ENCODE measurements around the gene GPR42. TPM values are rescaled to one million over a fixed set of nuclear protein-coding genes. Genes with fewer than 3 reads are reported as not detected.
"Not testable (repeated sequence)": the region's sequence is repeated elsewhere in the genome, so short reads cannot be mapped to it uniquely, and the experiment has no call there.

The GPR42 gene
- total RNA-seq, 1 donor from 2014 or later: not detected

DNA sequence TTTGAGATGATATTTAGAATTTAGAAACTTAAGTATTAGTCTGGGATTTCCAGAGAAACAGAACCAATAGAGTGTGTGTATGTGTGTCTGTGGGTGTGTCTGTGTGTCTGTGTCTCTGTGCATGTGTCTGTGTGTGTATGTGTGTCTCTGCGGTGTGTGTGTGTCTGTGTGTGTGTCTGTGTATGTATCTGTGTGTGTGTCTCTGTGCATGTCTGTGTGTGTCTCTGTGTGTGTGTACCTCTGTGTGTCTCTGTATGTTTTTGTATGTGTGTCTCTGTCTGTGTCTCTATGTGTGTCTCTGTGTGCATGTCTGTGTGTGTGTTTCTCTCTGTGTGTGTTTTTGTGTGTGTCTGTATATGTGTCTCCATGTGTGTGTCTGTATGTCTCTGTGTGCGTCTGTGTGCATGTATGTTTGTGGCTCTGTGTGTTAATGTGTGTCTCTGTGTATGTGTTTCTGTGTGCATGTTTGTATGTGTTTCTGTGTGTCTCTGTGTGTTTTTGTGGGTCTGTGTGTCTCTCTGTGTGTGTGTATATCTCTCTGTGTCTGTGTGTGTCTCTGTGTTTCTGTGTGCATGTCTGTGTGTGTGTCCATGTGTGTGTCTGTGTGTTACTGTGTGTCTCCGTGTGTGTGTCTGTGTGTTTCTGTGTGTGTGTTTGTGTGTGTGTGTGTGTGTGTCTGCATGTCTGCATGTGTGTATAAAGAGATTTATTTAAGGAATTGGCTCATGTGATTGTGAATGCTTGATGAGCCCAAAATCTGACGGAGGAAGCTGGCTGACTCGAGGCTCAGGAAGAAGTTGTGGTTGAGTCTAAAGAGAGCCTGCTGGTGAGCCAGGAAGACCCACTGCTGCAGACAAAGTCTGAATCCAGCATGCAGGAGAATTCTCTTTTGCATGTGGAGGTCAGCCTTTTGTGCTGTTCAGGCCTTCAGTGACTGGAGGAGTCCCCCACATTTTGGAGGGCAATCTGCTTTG is 22.2 kb downstream of the GPR42 start:
- no peak for DNase-seq (ENCODE audit: low spot score)

DNA sequence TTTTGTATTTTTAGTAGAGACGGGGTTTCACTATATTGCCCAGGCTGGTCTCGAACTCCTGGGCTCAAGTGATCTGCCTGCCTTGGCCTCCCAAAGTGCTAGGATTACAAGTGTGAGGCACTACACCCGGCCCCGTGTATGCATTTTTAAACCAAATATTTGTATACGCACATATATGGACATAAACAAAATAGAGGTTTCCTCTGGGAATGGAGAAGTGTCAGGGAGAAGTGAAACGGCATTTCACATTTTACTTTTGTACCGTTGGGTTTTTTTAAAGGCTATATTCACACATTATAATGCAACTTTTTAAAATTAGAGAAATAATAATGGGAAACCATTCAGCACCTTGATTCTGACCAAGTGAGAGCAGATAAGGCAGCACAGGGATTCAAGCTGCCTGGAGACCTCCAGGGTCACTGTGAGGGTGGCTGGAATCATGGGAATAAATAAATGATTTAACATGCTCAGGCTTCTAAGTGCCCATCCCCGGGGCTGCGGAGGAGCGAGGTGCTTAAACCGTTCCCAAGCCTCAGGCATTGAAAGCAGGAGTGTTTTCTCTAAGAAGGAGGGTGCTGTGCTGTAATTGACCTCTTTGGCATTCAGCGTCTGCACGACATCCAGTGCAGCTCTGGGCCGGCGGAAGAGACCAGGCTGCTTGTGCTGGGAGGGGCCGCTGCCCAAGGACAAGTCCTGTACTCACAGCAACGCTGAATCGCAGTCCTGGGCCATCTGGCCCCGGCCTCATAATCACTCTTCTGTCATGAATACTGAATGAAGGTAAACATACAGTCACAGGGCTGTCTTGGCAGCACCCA is 24.7 kb downstream of the GPR42 start:
- DNase-seq (ENCODE audit: low spot score): no peak

DNA sequence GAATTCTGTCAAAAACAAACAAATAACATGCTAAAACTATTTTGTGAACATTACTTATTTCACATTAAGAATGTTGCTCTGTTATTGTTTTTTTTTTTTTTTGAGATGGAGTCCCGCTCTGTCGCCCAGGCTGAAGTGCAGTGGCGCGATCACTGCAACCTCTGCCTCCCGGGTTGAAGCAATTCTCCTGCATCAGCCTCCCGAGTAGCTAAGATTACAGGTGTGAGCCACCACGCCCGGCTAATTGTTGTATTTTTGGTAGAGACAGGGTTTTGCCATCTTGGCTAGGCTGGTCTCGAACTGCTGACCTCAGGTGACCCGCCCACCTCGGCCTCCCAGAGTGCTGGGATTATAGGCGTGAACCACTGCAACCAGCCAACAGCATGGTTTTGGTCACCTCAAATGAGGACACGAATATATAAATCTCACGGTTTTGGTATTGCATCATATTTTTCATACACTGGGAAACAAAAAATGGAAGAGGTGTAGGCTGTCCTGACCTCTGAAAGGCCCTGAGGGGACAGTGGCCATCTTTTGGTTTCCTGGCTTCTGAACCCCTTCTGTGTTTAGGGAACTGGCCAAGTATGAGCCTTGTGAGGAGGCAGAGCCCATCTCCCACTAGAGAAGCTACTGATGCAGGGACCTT is 25.5 kb downstream of the GPR42 start:
- no peak for DNase-seq (ENCODE audit: low spot score)

DNA sequence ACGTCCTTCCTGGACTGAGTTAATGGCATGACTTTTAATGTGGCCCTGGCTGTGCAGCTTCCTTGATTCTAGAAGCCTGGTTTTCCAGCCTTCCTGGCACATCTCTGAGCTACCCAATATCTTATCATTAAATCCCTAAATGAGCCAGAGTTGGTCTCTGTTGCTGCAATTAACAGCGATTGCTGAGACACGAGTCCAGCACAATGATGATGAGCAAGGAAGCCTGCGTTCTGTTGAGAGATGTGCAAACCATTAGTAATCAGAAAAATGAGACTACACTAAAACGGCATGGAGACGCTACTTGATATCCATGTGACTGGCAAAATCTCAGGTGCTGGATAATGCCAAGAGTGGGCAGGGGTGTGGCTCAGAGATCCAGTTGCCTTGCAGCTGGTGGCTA is 26.2 kb downstream of the GPR42 start:
- DNase-seq (ENCODE audit: low spot score): no peak

DNA sequence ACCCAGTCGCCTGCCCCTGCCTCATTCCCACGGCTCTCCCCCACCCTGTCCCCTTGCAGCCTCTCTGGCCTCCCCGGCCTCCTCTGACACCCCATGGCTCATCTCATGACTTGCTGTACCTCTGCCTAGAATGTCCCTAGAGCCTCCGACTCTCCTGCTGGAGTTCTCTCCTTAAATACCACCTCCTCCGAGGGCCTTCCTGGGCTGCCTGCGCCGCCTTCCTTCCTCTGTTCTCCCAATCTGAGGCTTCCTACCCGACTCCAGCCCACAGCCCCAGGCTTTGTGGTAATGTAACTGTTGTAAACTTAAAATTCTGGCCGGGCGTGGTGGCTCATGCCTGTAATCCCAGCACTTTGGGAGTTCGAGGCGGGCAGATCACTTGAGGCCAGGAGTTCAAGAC is 27.7 kb downstream of the GPR42 start:
- no peak for DNase-seq (ENCODE audit: low spot score)

DNA sequence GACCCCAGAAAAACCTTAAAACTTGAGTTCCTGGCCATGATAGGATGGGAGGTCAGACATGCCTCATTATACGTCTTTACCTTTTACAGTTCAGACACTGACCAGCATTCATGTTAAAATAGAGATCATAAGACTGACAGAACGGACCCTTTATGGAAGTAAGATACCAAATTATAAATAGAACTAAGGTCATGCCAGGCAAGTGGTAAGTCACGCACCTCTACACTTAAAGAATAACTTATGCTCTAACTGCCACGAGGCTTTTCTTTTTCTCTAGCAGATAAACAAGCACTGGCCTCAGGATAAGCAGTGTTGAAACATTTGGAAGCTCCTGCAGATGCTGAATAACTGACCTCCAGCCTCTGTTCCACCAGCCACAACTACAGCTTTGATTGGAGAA is 28.4 kb downstream of the GPR42 start:
- no peak for DNase-seq (ENCODE audit: low spot score)

DNA sequence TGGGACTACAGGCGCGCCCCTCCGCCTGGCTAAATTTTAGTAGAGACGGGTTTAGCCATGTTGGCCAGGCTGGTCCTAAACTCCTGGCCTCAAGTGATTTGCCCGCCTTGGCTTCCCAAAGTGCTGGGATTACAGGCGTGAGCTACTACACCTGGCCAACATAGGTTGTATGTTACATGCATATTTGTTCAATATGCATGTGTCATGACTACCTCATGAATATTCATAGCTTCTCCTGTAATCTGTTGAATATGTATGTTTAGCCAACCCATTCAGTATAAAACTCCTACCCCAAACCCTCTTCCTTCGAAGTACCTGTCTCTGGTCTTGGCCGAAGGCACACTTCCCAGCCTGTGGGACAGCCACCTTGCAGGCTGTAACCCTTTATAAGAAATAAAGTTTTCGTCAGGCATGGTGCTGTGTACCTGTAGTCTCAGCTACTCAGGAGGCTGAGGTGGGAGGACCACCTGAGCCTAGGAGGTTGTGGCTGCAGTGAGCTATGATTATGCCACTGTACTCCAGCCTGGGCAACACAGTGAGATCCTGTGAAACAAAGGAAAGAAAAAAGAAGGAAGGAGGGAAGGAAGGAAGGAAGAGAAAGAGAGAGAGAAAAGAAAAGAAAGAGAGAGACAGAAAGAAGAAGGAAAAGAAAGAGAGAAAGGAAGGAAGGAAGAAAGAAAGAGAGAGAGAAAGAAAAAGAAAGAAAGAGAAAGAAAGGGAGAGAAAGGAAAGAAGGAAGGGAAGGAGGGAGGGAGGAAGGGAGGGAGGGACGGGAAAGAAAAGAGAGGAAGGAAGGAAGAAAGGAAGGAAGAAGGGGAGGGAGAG is 29.3 kb downstream of the GPR42 start:
- no peak for DNase-seq (ENCODE audit: low spot score)

DNA sequence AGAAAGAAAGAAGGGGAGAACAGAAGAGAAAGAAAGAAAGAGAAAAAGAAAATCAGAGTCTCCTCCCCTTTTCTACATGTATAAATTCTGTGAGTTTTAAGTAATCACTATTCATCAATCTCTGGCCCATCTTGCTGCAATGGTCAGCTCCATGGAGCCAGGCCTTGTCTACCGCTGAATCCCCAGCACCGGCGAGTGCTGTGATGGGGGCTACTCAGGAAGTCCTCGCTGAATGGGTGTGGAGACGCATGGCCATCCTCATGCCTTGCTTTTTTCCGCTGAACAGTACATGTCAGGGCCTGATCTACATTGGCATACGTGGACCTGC is 29.9 kb downstream of the GPR42 start:
- DNase-seq (ENCODE audit: low spot score): no peak

DNA sequence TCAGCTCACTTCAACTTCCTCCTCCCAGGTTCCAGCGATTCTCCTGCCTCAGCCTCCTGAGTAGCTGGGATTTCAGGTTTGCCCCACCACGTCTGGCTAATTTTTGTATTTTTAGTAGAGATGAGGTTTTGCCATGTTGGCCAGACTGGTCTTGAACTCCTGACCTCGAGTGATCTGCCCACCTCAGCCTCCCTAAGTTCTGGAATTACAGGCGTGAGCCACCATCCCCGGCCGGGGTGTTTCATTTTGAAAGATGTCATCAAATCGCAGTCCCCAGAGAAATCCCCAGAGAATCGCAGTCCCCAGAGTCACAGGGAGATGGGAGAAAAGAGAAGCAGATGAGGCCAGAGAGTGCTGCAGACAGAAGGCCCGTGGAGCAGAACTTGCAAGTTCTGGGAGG is 30.5 kb downstream of the GPR42 start:
- not testable (repeated sequence) for DNase-seq (ENCODE audit: low spot score)

DNA sequence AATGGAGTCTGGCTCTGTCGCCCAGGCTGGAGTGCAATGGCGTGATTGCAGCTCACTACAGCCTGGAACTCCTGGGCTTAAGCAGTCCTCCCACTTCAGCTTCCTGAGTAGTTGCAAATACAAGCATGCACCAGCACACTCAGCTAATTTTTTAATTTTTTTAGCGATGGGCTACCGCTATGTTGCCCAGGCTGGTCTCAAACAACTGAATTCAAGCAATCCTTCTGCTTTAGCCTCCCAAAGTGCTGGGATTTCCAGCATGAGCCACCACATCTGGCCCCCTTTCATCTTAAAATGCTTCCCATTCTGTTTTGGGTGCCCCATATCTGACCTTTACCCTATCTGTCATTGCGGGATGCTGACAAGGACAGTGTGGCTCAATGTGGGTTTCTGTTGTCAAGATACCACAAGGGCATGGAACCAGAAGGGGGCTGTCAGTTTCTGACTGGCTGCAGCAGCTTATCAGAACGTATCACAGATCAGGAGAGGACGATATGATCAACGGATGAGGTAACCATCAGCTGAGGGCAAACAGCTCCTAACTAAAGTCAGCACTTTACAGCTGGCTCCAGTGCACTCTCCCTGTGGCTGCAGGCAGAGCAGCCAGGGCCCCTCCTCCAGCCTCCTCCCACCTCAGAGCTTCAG is 32.4 kb downstream of the GPR42 start:
- peak; percentile 19 for DNase-seq (ENCODE audit: low spot score)

DNA sequence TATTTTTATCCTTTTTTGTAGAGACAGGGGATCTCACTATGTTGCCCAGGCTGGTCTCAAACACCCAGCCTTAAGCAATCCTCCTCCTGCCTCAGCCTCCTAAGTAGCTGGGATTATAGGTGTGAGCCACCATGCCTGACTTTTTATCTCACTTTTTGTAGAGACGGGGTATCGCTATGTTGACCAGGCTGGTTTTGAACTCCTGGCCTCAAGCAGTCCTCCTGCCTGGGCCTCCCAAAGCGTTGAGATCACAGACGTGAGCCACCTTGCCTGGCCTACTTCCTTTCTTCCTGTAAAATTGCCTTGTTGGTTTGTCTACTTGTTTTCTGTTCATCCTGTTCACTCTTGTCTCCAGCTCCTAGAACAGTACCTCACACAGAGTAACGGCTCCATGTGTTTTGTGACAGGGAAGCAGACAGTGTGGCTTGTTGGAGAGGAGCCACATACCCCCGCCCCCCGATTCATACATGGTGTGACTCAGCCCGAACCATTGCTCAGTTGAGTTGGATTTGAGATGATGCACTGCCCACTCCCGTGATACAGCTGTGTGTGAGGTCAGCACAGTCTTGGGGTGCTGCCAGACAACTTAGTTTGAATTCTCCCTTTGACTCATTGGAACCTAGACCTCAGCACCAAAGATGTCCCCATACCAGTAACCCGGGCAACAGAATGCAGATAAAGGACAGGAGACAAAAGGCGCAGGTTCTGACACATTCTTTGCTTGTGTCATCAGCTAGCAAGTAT is 34.2 kb downstream of the GPR42 start:
- peak; percentile 64 for DNase-seq (ENCODE audit: low spot score)

DNA sequence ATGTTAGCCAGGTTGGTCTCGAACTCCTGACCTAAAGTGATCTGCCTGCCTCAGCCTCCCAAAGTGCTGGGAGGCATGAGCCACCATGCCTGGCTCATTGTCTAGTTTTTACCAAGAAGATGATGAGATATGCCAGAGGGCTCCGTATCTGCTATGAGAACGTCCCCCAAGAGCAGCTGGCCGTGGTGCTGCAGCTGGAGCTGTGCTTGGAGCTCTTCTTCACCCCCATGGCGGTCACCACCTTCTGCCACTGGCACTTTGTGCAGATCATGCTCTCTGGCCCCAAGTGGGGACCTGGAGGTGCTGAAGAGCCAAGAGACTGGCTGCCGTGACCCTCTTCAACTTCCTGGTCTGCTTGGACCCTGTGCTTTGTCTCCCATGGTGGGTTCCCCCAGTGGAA is 36.8 kb downstream of the GPR42 start:
- no peak for DNase-seq (ENCODE audit: low spot score)

DNA sequence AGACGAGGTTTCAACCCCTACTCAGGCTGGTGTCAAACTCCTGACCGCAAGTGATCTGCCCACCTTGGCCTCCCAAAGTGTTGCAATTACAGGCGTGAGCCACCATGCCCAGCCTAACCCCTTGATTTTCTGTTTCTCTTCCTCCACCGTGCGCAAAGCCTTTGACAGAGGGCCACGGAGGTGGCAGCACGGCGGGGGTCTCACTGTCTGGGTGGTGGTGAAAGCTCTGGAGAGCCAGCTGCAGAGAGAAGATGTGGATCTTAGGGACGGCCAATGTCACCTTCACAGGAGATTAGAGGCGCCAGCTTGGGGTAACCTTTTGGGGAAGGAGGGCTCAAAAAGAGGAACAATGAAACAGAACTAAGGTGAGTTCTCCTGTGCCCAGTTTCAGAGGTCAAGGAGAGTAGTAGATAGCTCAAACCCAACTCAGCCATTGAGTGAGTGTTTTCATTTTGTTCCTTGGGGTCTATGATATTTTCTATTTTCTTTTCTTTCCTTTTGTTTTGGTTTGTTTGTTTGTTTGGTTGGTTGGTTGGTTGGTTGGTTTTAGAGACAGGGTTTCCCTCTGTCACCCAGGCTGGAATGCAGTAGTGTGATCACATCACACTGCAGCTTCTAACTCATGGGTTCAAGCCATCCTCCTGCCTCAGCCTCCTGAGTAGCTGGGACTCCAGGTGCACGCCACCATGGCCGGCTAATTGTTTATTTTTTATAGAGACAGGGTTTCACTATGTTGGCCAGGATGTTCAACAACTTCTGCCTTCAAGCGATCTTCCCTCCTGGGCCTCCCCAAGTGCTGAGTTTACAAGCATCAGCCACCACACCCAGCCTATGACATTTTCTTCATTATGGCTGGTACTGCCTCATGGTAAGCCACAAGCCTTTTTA is 37.7 kb downstream of the GPR42 start:
- no peak for DNase-seq (ENCODE audit: low spot score)

DNA sequence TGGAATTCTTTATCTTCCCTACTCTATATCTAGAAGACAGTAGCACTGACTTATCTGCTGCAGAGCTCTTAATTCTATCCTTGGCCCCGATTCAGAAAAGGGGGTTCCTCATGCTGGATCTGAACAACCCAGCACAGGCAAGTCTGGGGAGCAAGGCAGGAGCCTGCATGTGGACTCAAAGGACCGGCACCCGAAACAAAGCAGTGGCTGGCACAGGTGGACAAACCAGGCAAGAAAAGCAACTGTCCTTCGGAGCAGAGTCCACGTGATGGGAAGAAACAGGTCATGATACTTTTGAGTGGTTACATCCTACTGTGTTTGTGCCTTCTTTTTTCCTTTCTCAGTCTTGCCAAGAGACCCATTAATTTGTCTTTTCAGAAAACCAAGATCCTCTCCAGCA is 38.3 kb downstream of the GPR42 start:
- DNase-seq (ENCODE audit: low spot score): peak; percentile 13

DNA sequence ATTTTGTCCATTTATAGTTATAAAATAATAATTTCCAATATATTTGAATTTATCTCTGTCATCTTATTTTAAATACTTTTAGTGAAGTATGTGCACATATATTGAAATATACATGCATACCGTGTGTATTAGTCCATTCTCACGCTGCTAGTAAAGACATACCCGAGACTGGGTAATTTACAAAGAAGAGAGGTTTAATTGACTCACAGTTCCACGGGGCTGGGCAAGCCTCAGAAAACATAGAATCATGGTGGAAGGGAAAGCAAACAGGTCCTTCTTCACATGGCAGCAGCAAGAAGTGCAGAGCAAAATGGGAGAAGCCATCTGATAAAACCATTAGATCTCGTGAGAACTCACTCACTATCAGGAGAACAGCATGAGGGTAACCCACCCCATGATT is 39.6 kb downstream of the GPR42 start:
- DNase-seq (ENCODE audit: low spot score): no peak

DNA sequence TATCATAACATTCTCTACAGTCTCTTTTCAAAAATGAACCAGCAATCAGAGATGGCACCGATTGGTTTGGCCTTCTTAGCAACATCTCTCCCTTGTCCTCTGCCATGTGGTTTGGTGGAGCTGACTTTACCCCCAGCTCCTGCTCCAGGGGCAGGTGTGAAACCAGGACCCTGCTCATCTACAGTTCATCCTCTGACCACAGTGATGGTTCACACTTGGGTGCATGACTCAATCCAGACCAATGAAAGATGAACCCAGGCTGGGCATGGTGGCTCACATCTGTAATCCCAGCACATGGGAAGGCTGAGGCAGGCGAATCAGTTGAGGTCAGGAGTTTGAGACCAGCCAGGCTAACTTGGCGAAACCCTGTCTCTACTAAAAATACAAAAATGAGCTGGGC is 43.6 kb downstream of the GPR42 start:
- DNase-seq (ENCODE audit: low spot score): no peak

DNA sequence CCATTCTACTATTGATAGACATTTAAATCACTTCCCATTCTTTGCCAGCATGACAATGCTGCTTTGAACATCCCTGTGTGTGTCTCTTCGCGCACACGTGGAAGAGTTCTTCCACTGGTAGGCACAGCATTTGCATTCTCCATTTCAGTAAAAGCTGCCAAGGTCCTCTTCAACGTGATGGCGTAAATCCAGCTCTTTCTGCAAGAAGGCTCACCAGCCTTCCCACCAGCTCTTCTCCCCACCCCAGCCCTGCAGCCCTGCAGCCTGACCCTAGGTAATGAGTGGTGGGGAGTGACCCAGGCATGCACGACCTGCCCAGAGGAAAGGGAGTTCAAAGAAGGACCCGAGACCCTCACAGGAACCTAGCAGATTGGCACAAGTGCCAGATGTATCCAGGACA is 45.5 kb downstream of the GPR42 start:
- DNase-seq (ENCODE audit: low spot score): no peak

DNA sequence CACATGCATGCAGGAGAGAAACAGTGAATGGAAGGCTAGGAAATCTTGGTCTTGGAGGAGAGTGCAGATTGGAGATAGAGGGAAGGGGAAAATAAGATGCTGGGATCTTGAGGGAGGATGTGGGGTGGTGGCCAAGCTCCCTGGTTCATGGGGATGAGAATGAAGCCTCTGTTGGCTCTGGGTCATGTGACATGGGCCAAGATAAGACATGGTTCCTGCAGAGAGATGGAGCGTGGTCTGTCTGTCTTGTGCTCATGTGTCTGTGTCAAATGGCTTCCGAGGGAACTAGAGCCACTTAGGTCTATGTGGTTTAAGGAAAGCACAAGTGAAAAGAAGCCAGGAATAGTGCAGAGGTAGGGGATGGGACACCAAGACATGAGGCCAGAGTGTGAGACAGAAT is 46.4 kb downstream of the GPR42 start:
- DNase-seq (ENCODE audit: low spot score): no peak

All from umbilical cord (tissue), 2 donors.